Measurements from ENCODE around the gene PHACTR1. TPM values are rescaled to one million over a fixed set of nuclear protein-coding genes. Genes with fewer than 3 reads are reported as not detected.
A peak's percentile ranks its signal among the peaks of the same experiment; 100 is the strongest.

Gene PHACTR1
- polyA plus RNA-seq, 1 of the 3 experiments (the other 2 are of a cell fraction): 0.12 TPM

DNA sequence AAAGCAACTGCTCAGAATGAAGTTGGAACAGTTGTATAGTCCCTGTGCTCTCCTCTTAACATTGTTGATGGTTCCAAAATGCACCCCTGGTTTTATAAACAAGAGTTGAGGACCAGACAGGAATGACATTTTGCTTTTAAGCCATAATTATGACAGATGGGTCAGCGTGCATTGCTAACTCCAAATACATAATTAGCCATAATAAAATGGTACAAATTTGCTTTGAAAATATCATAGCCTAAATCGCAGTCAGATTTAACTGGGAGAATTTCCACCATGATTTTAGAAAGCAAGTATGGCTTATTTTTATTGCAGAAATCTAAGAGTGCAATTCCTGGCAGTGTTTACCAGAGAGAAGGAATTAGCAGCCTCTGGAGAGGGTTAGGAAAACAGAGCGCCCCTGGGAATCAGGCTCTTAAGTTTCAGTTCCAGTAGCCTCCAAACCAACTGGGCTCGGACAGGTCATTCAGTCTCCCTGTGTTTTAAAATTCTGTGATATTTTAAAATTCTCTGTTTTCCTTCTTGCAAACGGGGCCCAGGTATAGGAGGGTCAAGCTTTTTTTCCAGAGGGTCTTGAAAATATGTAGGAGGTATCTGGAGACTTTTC lies 309.4 kb downstream of the PHACTR1 start (continued):
- TF ChIP-seq, protein P1, sequence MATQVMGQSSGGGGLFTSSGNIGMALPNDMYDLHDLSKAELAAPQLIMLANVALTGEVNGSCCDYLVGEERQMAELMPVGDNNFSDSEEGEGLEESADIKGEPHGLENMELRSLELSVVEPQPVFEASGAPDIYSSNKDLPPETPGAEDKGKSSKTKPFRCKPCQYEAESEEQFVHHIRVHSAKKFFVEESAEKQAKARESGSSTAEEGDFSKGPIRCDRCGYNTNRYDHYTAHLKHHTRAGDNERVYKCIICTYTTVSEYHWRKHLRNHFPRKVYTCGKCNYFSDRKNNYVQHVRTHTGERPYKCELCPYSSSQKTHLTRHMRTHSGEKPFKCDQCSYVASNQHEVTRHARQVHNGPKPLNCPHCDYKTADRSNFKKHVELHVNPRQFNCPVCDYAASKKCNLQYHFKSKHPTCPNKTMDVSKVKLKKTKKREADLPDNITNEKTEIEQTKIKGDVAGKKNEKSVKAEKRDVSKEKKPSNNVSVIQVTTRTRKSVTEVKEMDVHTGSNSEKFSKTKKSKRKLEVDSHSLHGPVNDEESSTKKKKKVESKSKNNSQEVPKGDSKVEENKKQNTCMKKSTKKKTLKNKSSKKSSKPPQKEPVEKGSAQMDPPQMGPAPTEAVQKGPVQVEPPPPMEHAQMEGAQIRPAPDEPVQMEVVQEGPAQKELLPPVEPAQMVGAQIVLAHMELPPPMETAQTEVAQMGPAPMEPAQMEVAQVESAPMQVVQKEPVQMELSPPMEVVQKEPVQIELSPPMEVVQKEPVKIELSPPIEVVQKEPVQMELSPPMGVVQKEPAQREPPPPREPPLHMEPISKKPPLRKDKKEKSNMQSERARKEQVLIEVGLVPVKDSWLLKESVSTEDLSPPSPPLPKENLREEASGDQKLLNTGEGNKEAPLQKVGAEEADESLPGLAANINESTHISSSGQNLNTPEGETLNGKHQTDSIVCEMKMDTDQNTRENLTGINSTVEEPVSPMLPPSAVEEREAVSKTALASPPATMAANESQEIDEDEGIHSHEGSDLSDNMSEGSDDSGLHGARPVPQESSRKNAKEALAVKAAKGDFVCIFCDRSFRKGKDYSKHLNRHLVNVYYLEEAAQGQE (IDR thresholded peaks at IDR 0.05; ENCODE audit: low read depth, low read length): no peak
- TF ChIP-seq EP300 (IDR thresholded peaks at IDR 0.05; ENCODE audit: borderline replicate concordance in 1 of 2, low read depth in 1 of 2, low read length in 1 of 2) (no peak), TCF12 (IDR thresholded peaks at IDR 0.05) (no peak), FOXJ3 (CRISPR knock-in tag; IDR thresholded peaks at IDR 0.05) (no peak)

DNA sequence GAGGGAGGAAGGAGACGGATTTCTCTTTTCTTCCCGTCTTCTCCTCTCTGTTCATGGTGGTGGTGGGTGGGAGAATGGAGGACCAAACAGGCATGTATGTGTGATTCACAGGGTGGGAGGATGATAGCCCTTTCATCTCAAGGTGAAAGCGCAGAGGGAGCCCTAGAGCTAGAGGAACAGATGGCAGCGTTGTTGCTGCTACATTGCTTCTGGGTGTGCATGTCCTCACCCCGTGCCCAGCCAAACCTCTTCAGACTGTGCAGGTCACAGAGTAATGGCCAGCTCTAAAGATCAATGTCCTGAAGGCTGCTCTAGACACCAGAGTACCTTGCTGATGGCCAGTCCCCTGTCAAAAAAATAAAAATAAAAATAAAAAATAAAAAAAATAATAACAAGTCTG lies 310.0 kb downstream of the PHACTR1 start:
- CTCF ChIA-PET: interaction anchor here (0.6 to 0.7 kb wide), 2 partner anchors 9 to 213 kb away, joined by 3 read pairs; no protein-coding TSS in a partner anchor

DNA sequence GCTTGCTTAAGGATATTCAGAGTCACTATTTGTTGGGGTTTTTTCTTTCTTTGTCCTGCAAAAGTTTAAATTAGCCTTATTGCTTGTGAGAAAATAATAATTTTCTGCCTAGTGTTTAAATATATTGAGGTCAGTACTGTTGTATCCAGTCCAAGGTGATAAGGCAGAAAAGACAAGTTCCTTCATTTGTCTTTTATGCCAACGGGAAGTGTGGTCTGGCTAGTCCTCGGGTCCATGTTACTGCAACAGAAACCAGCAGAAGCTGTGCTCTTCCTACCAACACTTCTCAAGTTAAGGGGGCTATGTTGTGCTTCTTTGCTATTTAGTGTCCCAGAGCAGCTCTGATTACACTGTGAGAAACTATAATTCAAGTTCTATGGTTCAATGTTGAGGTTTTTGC lies 310.6 kb downstream of the PHACTR1 start:
- ChIA-PET POLR2A (no interaction called here), CTCF (no interaction called here)
- Histone ChIP-seq H3K9me3 (no peaks in the 10 kb centered on the region), H2AFZ (ENCODE audit: low read depth) (no peak overlapping the region), H3K4me2 (no peak overlapping the region), H3K79me2 (ENCODE audit: insufficient read depth) (no peaks in the 10 kb centered on the region), H3K27ac (ENCODE audit: low read depth in 2 of 2, low read length in 1 of 2) (no peak overlapping the region), H4K20me1 (ENCODE audit: insufficient read depth) (no peaks in the 10 kb centered on the region), H3F3A (replicated peaks; ENCODE audit: insufficient read depth) (no peaks in the 10 kb centered on the region), H3K9me2 (no peaks in the 10 kb centered on the region), H3K4me1 (ENCODE audit: control insufficient read depth in 1 of 2, insufficient read depth in 2 of 2, low read depth in 1 of 2, low read length in 1 of 2) (peaks cover 0 to 14% of the 10 kb centered on the region in 2 experiments; a peak in 2 of 4 replicates), H3K4me3 (ENCODE audit: low read depth in 2 of 2, low read length in 1 of 2) (no peak overlapping the region), H3K36me3 (replicated peaks in 1 of 2; ENCODE audit: control insufficient read depth in 1 of 2, insufficient read depth in 2 of 2, low read length in 1 of 2) (no peaks in the 10 kb centered on the region), H3K9ac (no peak overlapping the region), H3K27me3 (ENCODE audit: insufficient read depth) (no peaks in the 10 kb centered on the region)
- WGBS (ENCODE audit: low lambda C conversion rate): 30% methylated on average over 2 of the region's 2 CpGs
- DNase-seq: no peak
- TF ChIP-seq, protein P2, sequence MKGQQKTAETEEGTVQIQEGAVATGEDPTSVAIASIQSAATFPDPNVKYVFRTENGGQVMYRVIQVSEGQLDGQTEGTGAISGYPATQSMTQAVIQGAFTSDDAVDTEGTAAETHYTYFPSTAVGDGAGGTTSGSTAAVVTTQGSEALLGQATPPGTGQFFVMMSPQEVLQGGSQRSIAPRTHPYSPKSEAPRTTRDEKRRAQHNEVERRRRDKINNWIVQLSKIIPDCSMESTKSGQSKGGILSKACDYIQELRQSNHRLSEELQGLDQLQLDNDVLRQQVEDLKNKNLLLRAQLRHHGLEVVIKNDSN (IDR thresholded peaks at IDR 0.05; ENCODE audit: borderline replicate concordance, low read depth): no peak
- TF ChIP-seq EZH2phosphoT487 (IDR thresholded peaks at IDR 0.05; ENCODE audit: borderline replicate concordance, low read depth) (no peak), MXI1 (IDR thresholded peaks at IDR 0.05; ENCODE audit: low read depth, low read length) (no peak)

More for the DNA sequence above, 310.0 kb downstream of the PHACTR1 start:
- Histone ChIP-seq H3K27ac (ENCODE audit: low read depth in 2 of 2, low read length in 1 of 2) (no peak overlapping the region), H3K9me2 (no peaks in the 10 kb centered on the region), H3K9ac (no peak overlapping the region), H3K9me3 (no peaks in the 10 kb centered on the region), H3K36me3 (replicated peaks in 1 of 2; ENCODE audit: control insufficient read depth in 1 of 2, insufficient read depth in 2 of 2, low read length in 1 of 2) (no peaks in the 10 kb centered on the region), H3K27me3 (ENCODE audit: insufficient read depth) (no peaks in the 10 kb centered on the region), H2AFZ (ENCODE audit: low read depth) (no peak overlapping the region), H3F3A (replicated peaks; ENCODE audit: insufficient read depth) (no peaks in the 10 kb centered on the region), H4K20me1 (ENCODE audit: insufficient read depth) (no peaks in the 10 kb centered on the region), H3K4me3 (ENCODE audit: low read depth in 2 of 2, low read length in 1 of 2) (no peak overlapping the region), H3K4me2 (no peak overlapping the region), H3K4me1 (ENCODE audit: control insufficient read depth in 1 of 2, insufficient read depth in 2 of 2, low read depth in 1 of 2, low read length in 1 of 2) (peaks cover 0 to 14% of the 10 kb centered on the region in 2 experiments; a peak in 2 of 4 replicates), H3K79me2 (ENCODE audit: insufficient read depth) (no peaks in the 10 kb centered on the region)
- 47% methylated on average over 5 of the region's 5 CpGs for WGBS (ENCODE audit: low lambda C conversion rate)
- POLR2A ChIA-PET: no interaction called here
- TF ChIP-seq RAD21 (IDR thresholded peaks at IDR 0.05; ENCODE audit: low read length) (peak; percentile 29; the same call in 1 of the 2 replicates), GATA2 (CRISPR knock-in tag; IDR thresholded peaks at IDR 0.05) (no peak)
- DNase-seq: peak; percentile 44

Data from SK-N-SH (cell line).